IPS-11a (cell line): ENCODE measurements around the gene ETNK2.
"Not testable (repeated sequence)": the region's sequence is repeated elsewhere in the genome, so short reads cannot be mapped to it uniquely, and the experiment has no call there.

Experiments
- H3K4me3 ChIP-seq: one replicate; pipeline ENCODE4 v1.5.1; 2013; ENCODE audit warnings: low read depth, low read length, control low read depth

The ETNK2 gene

DNA sequence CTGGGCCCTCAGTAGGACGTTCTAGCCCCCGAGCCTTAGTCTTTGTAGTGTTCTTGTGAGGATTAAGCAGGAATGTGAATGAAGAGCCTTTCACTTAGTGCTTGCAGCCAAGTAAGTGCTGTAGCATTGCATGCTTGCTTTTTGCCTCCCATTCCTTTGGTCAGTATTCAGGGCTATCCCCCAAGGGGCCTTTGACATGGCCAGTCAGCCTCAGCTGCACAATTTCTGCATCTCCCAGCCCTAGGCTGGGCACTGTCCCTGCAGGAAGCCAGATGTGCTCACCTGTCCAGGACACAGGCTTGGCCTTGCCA, 48.5 kb downstream of the ETNK2 start:
- H3K4me3 ChIP-seq, result no peak overlapping the region

GRCh38 chr1:204102739-204103430, 49.0 kb downstream of the ETNK2 start:
- no peak overlapping the region for H3K4me3 ChIP-seq

DNA sequence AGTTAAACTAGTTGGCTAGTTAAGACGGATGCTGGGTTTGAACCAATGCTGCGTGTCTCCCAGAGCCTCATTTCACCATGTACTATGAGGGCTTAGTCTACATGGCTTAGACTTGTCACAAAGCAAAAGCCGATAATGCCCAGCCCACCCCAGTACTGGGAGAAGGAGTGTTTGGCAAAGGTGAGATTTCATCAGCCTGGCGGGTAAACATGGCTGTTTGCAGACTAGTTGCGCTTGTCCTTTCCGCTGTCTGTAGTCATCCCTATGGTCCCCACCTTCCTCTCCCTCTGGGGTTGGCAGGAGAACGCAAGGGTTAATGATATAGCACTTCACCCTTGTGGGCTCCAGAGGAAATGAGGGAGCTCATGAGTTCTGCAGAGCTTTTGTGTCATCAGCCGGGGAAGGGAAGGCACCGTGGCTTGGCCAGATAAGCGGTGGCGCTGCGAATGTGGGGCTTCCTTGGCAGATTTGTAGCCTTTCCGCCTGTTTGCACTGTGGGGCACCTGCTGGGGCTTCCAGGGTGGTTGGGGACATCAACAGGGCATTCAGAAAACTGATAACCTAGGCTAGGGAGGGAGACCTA, 49.7 kb downstream of the ETNK2 start:
- H3K4me3 ChIP-seq, result no peak overlapping the region

- H3K4me3 ChIP-seq, result not testable (repeated sequence)
These were observed 52.1 kb downstream of the ETNK2 start for GRCh38 chr1:204099754-204100153.

GRCh38 chr1:204098683-204099082, 53.2 kb downstream of the ETNK2 start:
- H3K4me3 ChIP-seq, result no peak overlapping the region

GRCh38 chr1:204096931-204097330, 54.9 kb downstream of the ETNK2 start:
- H3K4me3 ChIP-seq, result no peak overlapping the region

GRCh38 chr1:204094856-204095634, 56.8 kb downstream of the ETNK2 start:
- no peak overlapping the region for H3K4me3 ChIP-seq

GRCh38 chr1:204094313-204094729, 57.5 kb downstream of the ETNK2 start:
- H3K4me3 ChIP-seq, result no peak overlapping the region

DNA sequence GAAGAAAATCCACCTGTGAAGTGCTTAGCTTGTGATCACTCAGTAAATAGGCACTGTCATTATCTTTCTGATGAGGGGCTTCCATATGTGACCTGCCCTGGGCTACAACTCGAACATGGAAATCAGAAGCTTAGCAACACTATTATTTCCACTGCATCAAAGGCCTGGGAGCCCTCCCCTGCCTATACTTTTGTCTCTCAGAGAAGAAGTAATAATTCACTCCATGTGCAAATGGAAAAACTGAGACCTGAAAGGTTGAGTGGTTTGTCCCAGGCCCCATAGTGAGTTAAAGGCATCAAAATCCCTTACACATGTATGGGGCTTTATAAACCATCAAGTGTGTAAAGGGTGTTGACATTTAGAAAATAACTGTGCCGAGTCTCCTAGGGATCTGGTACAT, 58.1 kb downstream of the ETNK2 start:
- no peak overlapping the region for H3K4me3 ChIP-seq

GRCh38 chr1:204093421-204093717, 58.5 kb downstream of the ETNK2 start:
- no peak overlapping the region for H3K4me3 ChIP-seq

GRCh38 chr1:204092632-204093420, 59.0 kb downstream of the ETNK2 start:
- no peak overlapping the region for H3K4me3 ChIP-seq

DNA sequence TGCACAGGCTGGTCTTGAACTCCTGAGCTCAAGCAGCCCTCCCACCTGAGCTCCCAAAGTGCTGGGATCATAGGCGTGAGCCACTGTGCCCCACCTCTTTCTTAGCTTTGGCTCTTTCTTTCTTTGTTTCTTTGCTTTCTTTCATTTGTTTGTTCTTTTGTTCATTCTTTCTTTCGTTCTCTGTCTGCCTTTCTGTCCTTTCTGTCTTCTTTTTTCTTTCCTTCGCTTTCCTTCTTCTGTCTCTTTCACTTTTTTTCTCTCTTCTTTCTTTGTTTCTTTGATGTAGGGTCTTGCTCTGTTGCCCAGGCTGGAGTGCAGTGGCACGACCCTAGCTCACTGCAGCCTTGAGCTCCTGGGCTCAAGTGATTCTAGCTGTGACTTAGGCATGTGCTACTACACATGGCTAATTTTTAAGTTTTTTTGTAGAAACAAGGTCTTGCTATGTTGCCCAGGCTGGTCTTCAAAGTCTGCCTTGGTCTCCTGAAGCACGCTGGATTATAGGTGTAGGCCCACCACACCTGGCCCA, 60.0 kb downstream of the ETNK2 start:
- no peak overlapping the region for H3K4me3 ChIP-seq

DNA sequence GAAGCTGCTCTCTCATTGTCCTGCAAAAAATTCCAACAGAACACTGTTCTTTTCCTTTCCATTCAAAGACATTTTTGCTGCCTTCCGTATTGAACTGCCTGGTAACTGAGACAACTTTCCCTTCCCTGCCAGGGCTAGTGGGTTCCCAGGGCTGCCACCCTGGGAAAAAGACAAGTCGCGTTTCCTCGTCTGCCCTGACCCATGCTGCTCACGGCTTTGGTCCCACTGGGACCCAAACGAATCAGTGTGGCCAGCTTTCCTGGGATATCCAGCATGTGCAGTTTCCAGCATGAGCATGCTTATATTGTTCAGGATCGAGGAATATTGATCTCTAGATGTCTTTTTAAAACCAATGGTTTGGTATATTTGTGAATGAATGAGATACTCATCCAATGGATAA, 60.8 kb downstream of the ETNK2 start:
- H3K4me3 ChIP-seq, result no peak overlapping the region

- H3K4me3 ChIP-seq, result not testable (repeated sequence)
These were observed 61.7 kb downstream of the ETNK2 start for GRCh38 chr1:204090132-204090531.

- H3K4me3 ChIP-seq, result no peak overlapping the region
These were observed 62.6 kb downstream of the ETNK2 start for GRCh38 chr1:204089044-204089751.

DNA sequence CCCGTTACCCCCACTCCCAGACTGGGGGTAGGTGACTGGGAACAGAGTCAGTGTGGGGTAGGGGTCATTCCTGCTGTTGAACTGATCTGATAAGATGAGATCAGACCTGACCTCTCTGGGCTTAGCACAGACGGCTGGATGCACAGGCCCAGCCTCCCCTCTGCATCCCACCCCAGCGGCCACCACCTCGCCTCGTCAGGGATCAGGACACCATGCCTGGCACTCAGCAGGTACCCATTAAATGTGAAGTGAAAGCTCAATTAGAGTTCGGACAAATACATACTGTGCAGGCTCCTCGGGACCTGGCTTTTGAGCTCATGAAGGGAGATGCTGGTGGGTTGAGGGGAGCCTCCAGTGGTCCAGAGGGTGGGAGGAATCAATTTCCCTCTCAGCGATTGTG, 63.2 kb downstream of the ETNK2 start:
- H3K4me3 ChIP-seq, result no peak overlapping the region

GRCh38 chr1:204087893-204088528, 63.8 kb downstream of the ETNK2 start:
- H3K4me3 ChIP-seq, result no peak overlapping the region

DNA sequence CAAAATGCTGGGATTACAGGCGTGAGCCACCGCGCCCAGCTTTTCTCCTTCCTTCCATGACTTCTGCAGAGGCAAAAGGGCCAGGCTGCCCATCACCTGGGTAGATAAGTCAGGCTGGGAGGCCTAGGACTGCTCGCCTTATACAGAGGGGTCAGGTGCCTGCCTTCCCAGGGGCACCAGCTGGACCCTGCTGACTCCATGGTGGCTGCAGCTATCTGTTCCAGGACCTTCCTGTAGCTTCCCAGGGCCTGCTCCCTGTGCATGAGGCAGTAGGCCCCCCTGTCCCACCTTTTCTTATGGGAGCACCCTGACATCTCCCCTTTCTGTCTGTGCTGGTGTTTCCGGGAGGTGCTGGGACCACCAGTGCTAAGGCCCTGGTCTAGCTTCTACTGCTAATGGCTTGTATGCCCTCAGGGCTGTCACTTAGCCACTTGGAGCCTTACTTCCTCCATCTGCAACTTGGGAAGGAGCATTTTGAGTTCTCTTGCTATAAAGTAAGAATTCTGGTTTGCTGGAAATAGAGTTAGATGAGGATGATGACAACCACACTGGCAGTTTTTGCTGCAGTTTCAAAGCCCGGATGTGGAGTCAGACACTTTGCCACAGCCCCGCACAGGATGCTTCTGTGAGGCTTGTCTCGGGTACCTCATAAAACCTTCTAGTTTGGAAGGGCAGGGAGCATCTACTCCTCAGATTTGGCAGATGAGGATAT, 64.5 kb downstream of the ETNK2 start:
- H3K4me3 ChIP-seq, result no peak overlapping the region

DNA sequence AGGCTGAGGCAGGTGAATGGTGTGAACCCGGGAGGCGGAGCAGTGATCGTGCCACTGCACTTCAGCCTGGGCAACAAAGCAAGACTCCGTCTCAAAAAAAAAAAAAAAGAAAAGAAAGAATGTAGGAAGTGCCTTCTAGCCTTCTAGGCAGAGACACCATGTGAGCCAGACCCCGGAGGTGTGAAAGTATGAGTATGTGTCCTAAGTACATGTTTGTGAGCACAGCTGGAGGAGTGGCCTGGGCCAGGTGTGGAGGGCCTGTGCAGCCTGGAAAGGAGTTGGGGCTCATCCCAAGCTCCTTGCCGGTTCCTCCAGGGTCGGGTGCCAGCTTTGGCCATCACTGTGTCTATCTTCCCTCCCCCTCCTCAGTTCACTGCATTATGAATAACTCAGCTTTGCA, 66.0 kb downstream of the ETNK2 start:
- H3K4me3 ChIP-seq, result no peak overlapping the region
